HFFc6 (cell line): ENCODE measurements around the gene PMS2. TPM values are rescaled to one million over a fixed set of nuclear protein-coding genes. Genes with fewer than 3 reads are reported as not detected.
"Not testable (repeated sequence)": the region's sequence is repeated elsewhere in the genome, so short reads cannot be mapped to it uniquely, and the experiment has no call there.

ENCODE experiments used
- DNase-seq: peaks from one replicate; pipeline ENCODE4 v3.0.0-alpha.2; 2018
- H3K27ac Mint-ChIP-seq: 2 replicates; pipeline ENCODE4 v1.8.0; 2020; ENCODE audit warnings: mild to moderate bottlenecking, mixed read lengths
- H3K27me3 Mint-ChIP-seq: 2 replicates; pipeline ENCODE4 v1.8.0; 2021; ENCODE audit warnings: mild to moderate bottlenecking, moderate library complexity, mixed read lengths; ENCODE audit not compliant: insufficient read depth
- H3K36me3 Mint-ChIP-seq: 2 replicates; pipeline ENCODE4 v1.8.0; 2021; ENCODE audit warnings: low read depth, mixed read lengths
- H3K4me1 Mint-ChIP-seq: 2 replicates; pipeline ENCODE4 v1.8.0; 2020; ENCODE audit warnings: low read depth, mixed read lengths
- H3K4me3 Mint-ChIP-seq: 2 replicates; pipeline ENCODE4 v1.8.0; 2020; ENCODE audit warnings: mild to moderate bottlenecking, moderate library complexity, mixed read lengths
- H3K9me3 Mint-ChIP-seq: 2 replicates; pipeline ENCODE4 v1.8.0; 2020; ENCODE audit warnings: mild to moderate bottlenecking, mixed read lengths
- CTCF ChIP-seq: fragments of 200-600 bp; sonication (generic); IDR thresholded peaks from 2 replicates; pipeline ENCODE4 v1.5.0; 2021; ENCODE audit warnings: antibody characterized with exemption, mild to moderate bottlenecking
- total RNA-seq, 6 experiments: library from RNA; stranded (reverse); fragmentation: NEBNext Ultra II Directional; extraction: Animal tissue kit (Norgen Biotek cat#: 25700); gene quantifications; 2 replicates in 1 of 6; 3 replicates in 5 of 6; pipeline ENCODE4 v1.2.3, GENCODE V29; 2021

Gene PMS2
- total RNA-seq, 6 experiments from 2014 or later = 12.1 to 13.4 (median 12.8) TPM

GRCh38 chr7:6012355-6013104 lies 3.7 kb upstream of the PMS2 start:
- H3K36me3 Mint-ChIP-seq = peaks cover 13% of the 10 kb centered on the region

GRCh38 chr7:6011541-6011940 lies 2.7 kb upstream of the PMS2 start:
- Mint-ChIP-seq H3K27ac (peak overlapping the region; percentile 9; the same call in 1 of the 2 replicates), H3K36me3 (peaks cover 11% of the 10 kb centered on the region), H3K27me3 (no peaks in the 10 kb centered on the region; the same call in 1 of the 2 replicates), H3K9me3 (no peaks in the 10 kb centered on the region), H3K4me1 (peaks cover 47% of the 10 kb centered on the region), H3K4me3 (no peak overlapping the region)
- DNase-seq = no peak
- no peak for TF ChIP-seq CTCF

More at GRCh38 chr7:6012355-6013104, 3.7 kb upstream of the PMS2 start:
- H3K27ac Mint-ChIP-seq = peak overlapping the region; percentile 47
- peaks cover 43% of the 10 kb centered on the region for H3K4me1 Mint-ChIP-seq
- TF ChIP-seq CTCF = no peak
- no peaks in the 10 kb centered on the region; the same call in 1 of the 2 replicates for H3K27me3 Mint-ChIP-seq
- peak; percentile 22 for DNase-seq
- H3K4me3 Mint-ChIP-seq = peak overlapping the region; percentile 13; the same call in 1 of the 2 replicates
- no peaks in the 10 kb centered on the region for H3K9me3 Mint-ChIP-seq

GRCh38 chr7:6010370-6010769 lies 1.5 kb upstream of the PMS2 start:
- Mint-ChIP-seq H3K36me3 (peaks cover 11% of the 10 kb centered on the region), H3K27ac (peak overlapping the region; percentile 95), H3K4me1 (peaks cover 40% of the 10 kb centered on the region), H3K4me3 (peak overlapping the region; percentile 80)
- H3K27me3 Mint-ChIP-seq, DNase-seq, H3K9me3 Mint-ChIP-seq: not testable (repeated sequence)

- H3K36me3 Mint-ChIP-seq, H3K9me3 Mint-ChIP-seq, H3K27me3 Mint-ChIP-seq, DNase-seq: not testable (repeated sequence)
- peaks cover 39% of the 10 kb centered on the region for H3K4me1 Mint-ChIP-seq
- H3K27ac Mint-ChIP-seq = peak overlapping the region; percentile 95; the same call in 1 of the 2 replicates
- peak overlapping the region; percentile 80 for H3K4me3 Mint-ChIP-seq
These were observed 836 bp downstream of the PMS2 start for GRCh38 chr7:6007835-6008590.

- peak overlapping the region; percentile 80 for H3K4me3 Mint-ChIP-seq
- peak overlapping the region; percentile 0; the same call in 1 of the 2 replicates for H3K27ac Mint-ChIP-seq
- H3K27me3 Mint-ChIP-seq = no peaks in the 10 kb centered on the region; the same call in 1 of the 2 replicates
- peaks cover 33% of the 10 kb centered on the region for H3K4me1 Mint-ChIP-seq
- H3K9me3 Mint-ChIP-seq = no peaks in the 10 kb centered on the region
- DNase-seq = no peak
- TF ChIP-seq CTCF = no peak
- H3K36me3 Mint-ChIP-seq = no peaks in the 10 kb centered on the region; the same call in none of the 2 replicates
These were observed 1.5 kb downstream of the PMS2 start for GRCh38 chr7:6007386-6007785.

- Mint-ChIP-seq H3K9me3 (no peaks in the 10 kb centered on the region), H3K4me3 (no peak overlapping the region), H3K4me1 (peaks cover 19% of the 10 kb centered on the region), H3K27ac (no peak overlapping the region; the same call in 1 of the 2 replicates), H3K27me3 (no peaks in the 10 kb centered on the region), H3K36me3 (peaks cover 18% of the 10 kb centered on the region)
- TF ChIP-seq CTCF = peak; percentile 80
- DNase-seq = peak; percentile 49
These were observed 11.5 kb downstream of the PMS2 start for GRCh38 chr7:5997210-5997808.

- peaks cover 12% of the 10 kb centered on the region for H3K36me3 Mint-ChIP-seq
- not testable (repeated sequence) for H3K27me3 Mint-ChIP-seq, H3K4me1 Mint-ChIP-seq, H3K4me3 Mint-ChIP-seq, H3K27ac Mint-ChIP-seq, DNase-seq, H3K9me3 Mint-ChIP-seq
These were observed 21.8 kb downstream of the PMS2 start for GRCh38 chr7:5987061-5987460.

GRCh38 chr7:5979680-5980314 lies 29.1 kb downstream of the PMS2 start:
- not testable (repeated sequence) for DNase-seq, H3K27me3 Mint-ChIP-seq, H3K27ac Mint-ChIP-seq, H3K4me1 Mint-ChIP-seq, H3K9me3 Mint-ChIP-seq, H3K36me3 Mint-ChIP-seq, H3K4me3 Mint-ChIP-seq

GRCh38 chr7:5973580-5973979 lies 35.3 kb downstream of the PMS2 start:
- not testable (repeated sequence) for H3K4me3 Mint-ChIP-seq, DNase-seq, H3K9me3 Mint-ChIP-seq, H3K27ac Mint-ChIP-seq, H3K4me1 Mint-ChIP-seq, H3K27me3 Mint-ChIP-seq, H3K36me3 Mint-ChIP-seq
